ENCODE data around the gene SMG1.
"Not testable (repeated sequence)": the region's sequence is repeated elsewhere in the genome, so short reads cannot be mapped to it uniquely, and the experiment has no call there.

GRCh38 chr16:18780460-18781026 is 145.7 kb downstream of the SMG1 start:
- not testable (repeated sequence) for TF ChIP-seq EGR2 (tag by site-specific recombination; IDR thresholded peaks at IDR 0.05; ENCODE audit: low read depth); ZNF274 (IDR thresholded peaks at IDR 0.05; ENCODE audit: low read length); ZNF274 (tag by site-specific recombination; IDR thresholded peaks at IDR 0.05; ENCODE audit: borderline replicate concordance); ZFP3 (tag by site-specific recombination; IDR thresholded peaks at IDR 0.05; ENCODE audit: low read depth); KLF1 (tag by site-specific recombination; IDR thresholded peaks at IDR 0.05)
- TF ChIP-seq, protein P1, sequence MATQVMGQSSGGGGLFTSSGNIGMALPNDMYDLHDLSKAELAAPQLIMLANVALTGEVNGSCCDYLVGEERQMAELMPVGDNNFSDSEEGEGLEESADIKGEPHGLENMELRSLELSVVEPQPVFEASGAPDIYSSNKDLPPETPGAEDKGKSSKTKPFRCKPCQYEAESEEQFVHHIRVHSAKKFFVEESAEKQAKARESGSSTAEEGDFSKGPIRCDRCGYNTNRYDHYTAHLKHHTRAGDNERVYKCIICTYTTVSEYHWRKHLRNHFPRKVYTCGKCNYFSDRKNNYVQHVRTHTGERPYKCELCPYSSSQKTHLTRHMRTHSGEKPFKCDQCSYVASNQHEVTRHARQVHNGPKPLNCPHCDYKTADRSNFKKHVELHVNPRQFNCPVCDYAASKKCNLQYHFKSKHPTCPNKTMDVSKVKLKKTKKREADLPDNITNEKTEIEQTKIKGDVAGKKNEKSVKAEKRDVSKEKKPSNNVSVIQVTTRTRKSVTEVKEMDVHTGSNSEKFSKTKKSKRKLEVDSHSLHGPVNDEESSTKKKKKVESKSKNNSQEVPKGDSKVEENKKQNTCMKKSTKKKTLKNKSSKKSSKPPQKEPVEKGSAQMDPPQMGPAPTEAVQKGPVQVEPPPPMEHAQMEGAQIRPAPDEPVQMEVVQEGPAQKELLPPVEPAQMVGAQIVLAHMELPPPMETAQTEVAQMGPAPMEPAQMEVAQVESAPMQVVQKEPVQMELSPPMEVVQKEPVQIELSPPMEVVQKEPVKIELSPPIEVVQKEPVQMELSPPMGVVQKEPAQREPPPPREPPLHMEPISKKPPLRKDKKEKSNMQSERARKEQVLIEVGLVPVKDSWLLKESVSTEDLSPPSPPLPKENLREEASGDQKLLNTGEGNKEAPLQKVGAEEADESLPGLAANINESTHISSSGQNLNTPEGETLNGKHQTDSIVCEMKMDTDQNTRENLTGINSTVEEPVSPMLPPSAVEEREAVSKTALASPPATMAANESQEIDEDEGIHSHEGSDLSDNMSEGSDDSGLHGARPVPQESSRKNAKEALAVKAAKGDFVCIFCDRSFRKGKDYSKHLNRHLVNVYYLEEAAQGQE (tag by site-specific recombination; IDR thresholded peaks at IDR 0.05): not testable (repeated sequence)
- TF ChIP-seq, protein P2, sequence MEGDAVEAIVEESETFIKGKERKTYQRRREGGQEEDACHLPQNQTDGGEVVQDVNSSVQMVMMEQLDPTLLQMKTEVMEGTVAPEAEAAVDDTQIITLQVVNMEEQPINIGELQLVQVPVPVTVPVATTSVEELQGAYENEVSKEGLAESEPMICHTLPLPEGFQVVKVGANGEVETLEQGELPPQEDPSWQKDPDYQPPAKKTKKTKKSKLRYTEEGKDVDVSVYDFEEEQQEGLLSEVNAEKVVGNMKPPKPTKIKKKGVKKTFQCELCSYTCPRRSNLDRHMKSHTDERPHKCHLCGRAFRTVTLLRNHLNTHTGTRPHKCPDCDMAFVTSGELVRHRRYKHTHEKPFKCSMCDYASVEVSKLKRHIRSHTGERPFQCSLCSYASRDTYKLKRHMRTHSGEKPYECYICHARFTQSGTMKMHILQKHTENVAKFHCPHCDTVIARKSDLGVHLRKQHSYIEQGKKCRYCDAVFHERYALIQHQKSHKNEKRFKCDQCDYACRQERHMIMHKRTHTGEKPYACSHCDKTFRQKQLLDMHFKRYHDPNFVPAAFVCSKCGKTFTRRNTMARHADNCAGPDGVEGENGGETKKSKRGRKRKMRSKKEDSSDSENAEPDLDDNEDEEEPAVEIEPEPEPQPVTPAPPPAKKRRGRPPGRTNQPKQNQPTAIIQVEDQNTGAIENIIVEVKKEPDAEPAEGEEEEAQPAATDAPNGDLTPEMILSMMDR (tag by site-specific recombination; IDR thresholded peaks at IDR 0.05): not testable (repeated sequence)

Data from HEK293 (cell line).